ENCODE results near the gene TBC1D23.
"Not testable (repeated sequence)": the region's sequence is repeated elsewhere in the genome, so short reads cannot be mapped to it uniquely, and the experiment has no call there.

Gene TBC1D23

GRCh38 chr3:100311011-100311410, 50.2 kb downstream of the TBC1D23 start:
- no peak for DNase-seq

GRCh38 chr3:100316641-100317069, 55.9 kb downstream of the TBC1D23 start:
- no peak for DNase-seq

- no peak for DNase-seq
Measured at GRCh38 chr3:100317912-100318311, 57.1 kb downstream of the TBC1D23 start.

GRCh38 chr3:100319951-100320350, 59.2 kb downstream of the TBC1D23 start:
- no peak for DNase-seq

- no peak for DNase-seq
Measured at GRCh38 chr3:100324044-100324443, 63.3 kb downstream of the TBC1D23 start.

- no peak for DNase-seq
Measured at GRCh38 chr3:100325827-100326226, 65.0 kb downstream of the TBC1D23 start.

- DNase-seq, result not testable (repeated sequence)
Measured at GRCh38 chr3:100327377-100327776, 66.6 kb downstream of the TBC1D23 start.

GRCh38 chr3:100329800-100330489, 69.2 kb downstream of the TBC1D23 start:
- no peak for DNase-seq

- DNase-seq, result no peak
Measured at GRCh38 chr3:100330651-100331050, 69.9 kb downstream of the TBC1D23 start.

GRCh38 chr3:100331660-100332059, 70.9 kb downstream of the TBC1D23 start:
- no peak for DNase-seq

GRCh38 chr3:100333051-100333450, 72.3 kb downstream of the TBC1D23 start:
- DNase-seq, result no peak

GRCh38 chr3:100333970-100334487, 73.2 kb downstream of the TBC1D23 start:
- DNase-seq, result no peak

GRCh38 chr3:100334488-100335351, 73.9 kb downstream of the TBC1D23 start, which contains the start of gene NIT2:
TSS of gene NIT2 (plus strand) at chr3:100334757. CDS start at chr3:100334792, 35 bp downstream.
- DNase-seq, result peak; percentile 82

- peak; percentile 17 for DNase-seq
Measured at GRCh38 chr3:100335434-100335833, 74.6 kb downstream of the TBC1D23 start.

GRCh38 chr3:100336229-100336628, 75.4 kb downstream of the TBC1D23 start:
- DNase-seq, result not testable (repeated sequence)

GRCh38 chr3:100338911-100339310, 78.1 kb downstream of the TBC1D23 start:
- DNase-seq, result no peak

- no peak for DNase-seq
Measured at GRCh38 chr3:100339786-100340185, 79.0 kb downstream of the TBC1D23 start.

GRCh38 chr3:100340527-100340926, 79.7 kb downstream of the TBC1D23 start:
- no peak for DNase-seq

GRCh38 chr3:100348727-100349126, 87.9 kb downstream of the TBC1D23 start:
- DNase-seq, result no peak

- DNase-seq, result not testable (repeated sequence)
Measured at GRCh38 chr3:100351770-100352169, 91.0 kb downstream of the TBC1D23 start.

GRCh38 chr3:100352296-100353231, 91.8 kb downstream of the TBC1D23 start:
- DNase-seq, result no peak

- no peak for DNase-seq
Measured at GRCh38 chr3:100354850-100355249, 94.1 kb downstream of the TBC1D23 start.

GRCh38 chr3:100358413-100358812, 97.6 kb downstream of the TBC1D23 start:
- no peak for DNase-seq
